AG10803 (cell line): ENCODE results near the gene TFF3.

Source experiments
- DNase-seq: peaks from one replicate; pipeline ENCODE4 v3.0.0; 2010; ENCODE audit warnings: low read depth
- H3K4me3 ChIP-seq: 2 replicates; pipeline ENCODE4 v1.5.1; 2011; ENCODE audit warnings: mild to moderate bottlenecking, low read length, control low read depth
- CTCF ChIP-seq: conservative IDR thresholded peaks from 2 replicates; pipeline ENCODE4 v1.5.1; 2011; ENCODE audit warnings: mild to moderate bottlenecking, low read length, control low read depth, inconsistent platforms

Gene TFF3

DNA sequence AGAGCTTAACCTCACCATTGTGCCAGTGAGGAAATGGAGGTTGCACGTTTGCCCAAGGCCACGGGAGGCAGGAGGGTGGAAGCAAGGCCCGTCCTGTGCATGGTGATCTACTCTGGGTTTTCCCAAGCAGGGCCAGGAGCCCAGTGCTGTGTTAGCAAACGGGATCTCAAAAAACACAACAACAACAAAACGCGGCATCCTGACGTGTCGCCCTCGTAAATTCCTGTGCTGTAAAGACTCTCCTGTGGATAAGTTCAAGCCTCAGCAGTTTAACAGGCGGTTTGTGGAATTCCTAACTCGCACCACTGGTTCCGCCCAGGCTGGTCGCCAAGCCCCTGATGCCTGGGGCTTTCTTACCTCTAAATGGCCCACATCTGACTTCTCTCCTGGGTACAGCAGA is 39.1 kb downstream of the TFF3 start:
- no peak overlapping the region for H3K4me3 ChIP-seq
- DNase-seq, result no peak
- no peak for TF ChIP-seq CTCF

- H3K4me3 ChIP-seq, result no peak overlapping the region
- no peak for DNase-seq
- no peak for TF ChIP-seq CTCF
Observed at GRCh38 chr21:42272984-42273600, 42.1 kb downstream of the TFF3 start.

- TF ChIP-seq CTCF, result no peak
- H3K4me3 ChIP-seq, result no peak overlapping the region
- no peak for DNase-seq
Observed at GRCh38 chr21:42272109-42272962, 42.9 kb downstream of the TFF3 start.

DNA sequence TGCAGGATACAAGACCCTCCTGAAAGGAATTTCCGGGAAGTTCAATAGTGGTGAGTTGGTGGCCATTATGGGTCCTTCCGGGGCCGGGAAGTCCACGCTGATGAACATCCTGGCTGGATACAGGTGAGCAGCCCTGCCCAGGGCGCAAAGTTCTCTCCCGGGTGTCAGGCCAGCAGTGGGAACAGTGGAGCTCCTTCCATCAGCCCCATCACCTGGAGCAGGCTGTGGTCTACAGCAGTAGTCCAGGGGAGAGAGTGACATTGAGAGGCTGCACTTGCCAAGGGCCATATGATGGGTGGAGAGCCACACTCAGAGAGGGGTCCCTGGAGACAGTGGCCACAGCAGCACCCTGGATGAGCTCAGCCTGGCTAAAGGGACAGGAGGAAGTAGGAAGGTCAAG is 44.1 kb downstream of the TFF3 start:
- no peak overlapping the region for H3K4me3 ChIP-seq
- no peak for TF ChIP-seq CTCF
- DNase-seq, result no peak

- H3K4me3 ChIP-seq, result no peak overlapping the region
- TF ChIP-seq CTCF, result no peak
- no peak for DNase-seq
Observed at GRCh38 chr21:42269386-42269785, 45.8 kb downstream of the TFF3 start.

DNA sequence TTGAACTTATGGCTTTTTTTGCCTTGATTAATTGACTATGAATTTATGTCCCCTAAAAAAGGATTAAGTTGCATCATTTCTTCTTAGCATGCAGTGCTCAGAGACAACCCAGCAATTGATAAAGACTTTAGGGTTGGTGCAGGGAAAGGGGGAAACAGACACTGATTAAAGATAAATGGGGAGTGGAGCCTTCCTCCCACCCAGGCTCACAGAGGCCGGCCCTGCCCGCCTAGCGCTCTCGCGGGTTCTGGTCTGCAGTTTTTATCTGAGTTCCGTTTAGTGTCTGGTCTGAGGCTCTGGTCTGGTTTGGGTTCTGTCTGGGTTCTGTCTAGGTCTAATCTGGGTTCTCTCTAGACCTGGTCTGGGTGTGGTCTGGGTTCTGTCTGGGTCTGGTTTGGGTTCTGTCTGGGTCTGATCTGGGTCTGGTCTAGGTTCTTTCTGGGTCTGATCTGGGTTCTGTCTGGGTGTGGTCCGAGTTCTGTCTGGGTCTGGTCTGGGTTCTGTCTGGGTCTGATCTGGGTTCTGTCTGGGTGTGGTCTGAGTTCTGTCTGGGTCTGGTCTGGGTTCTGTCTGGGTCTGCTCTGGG is 48.1 kb downstream of the TFF3 start:
- DNase-seq, result no peak
- no peak for TF ChIP-seq CTCF
- H3K4me3 ChIP-seq, result no peak overlapping the region
